Measurements from ENCODE around the gene BCORL1. TPM values are rescaled to one million over a fixed set of nuclear protein-coding genes. Genes with fewer than 3 reads are reported as not detected.

Gene BCORL1
- 1.2 and 1.5 TPM in 2 replicates for total RNA-seq

GRCh38 chrX:129982300-129983251 lies at the start of gene BCORL1:
BCORL1 (plus strand) TSS chrX:129982635; CDS start chrX:130005232, 22,597 bp downstream.

Other genes starting within 250 kb of the BCORL1 start
- not detected in 2 replicates for gene XPNPEP2, start 243.7 kb upstream of the BCORL1 start, total RNA-seq
- gene SASH3, start 202.7 kb upstream of the BCORL1 start, total RNA-seq: not detected in 2 replicates
- gene ZDHHC9, start 138.7 kb upstream of the BCORL1 start, total RNA-seq: 24.1 and 28.6 TPM in 2 replicates
- gene UTP14A, start 76.5 kb upstream of the BCORL1 start, total RNA-seq: 15.6 and 21.0 TPM in 2 replicates
- 14.3 and 17.8 TPM in 2 replicates for gene ELF4, start 127.9 kb downstream of the BCORL1 start, total RNA-seq
- gene AIFM1, start 183.2 kb downstream of the BCORL1 start, total RNA-seq: 11.3 and 15.9 TPM in 2 replicates
- gene RAB33A, start 189.3 kb downstream of the BCORL1 start, total RNA-seq: 0.24 and 0.64 TPM in 2 replicates

Measured in tracheal epithelial cell (primary cell).